HEK293 (cell line): Measurements from ENCODE around the gene CA5A.
"Not testable (repeated sequence)": the region's sequence is repeated elsewhere in the genome, so short reads cannot be mapped to it uniquely, and the experiment has no call there.

Source experiments
- CTCF ChIA-PET: fragments of 350-600 bp; formaldehyde crosslinking; extraction: SDS; loops from one replicate; lab custom pipeline; 2021; ENCODE audit warnings: antibody characterized with exemption; lab: Yijun Ruan, JAX
- POLR2A ChIA-PET: fragments of 300-600 bp; formaldehyde crosslinking; extraction: SDS; loops from one replicate; lab custom pipeline; 2020; ENCODE audit warnings: antibody characterized with exemption, inconsistent platforms; lab: Yijun Ruan, JAX
- H3K27ac ChIP-seq: fragments of 200-500 bp; sonication (Bioruptor generic); 2 replicates; pipeline ENCODE4 v1.5.1; 2014; ENCODE audit warnings: low read depth, low read length, control low read depth, inconsistent platforms; ENCODE audit errors: extremely low read depth
- H3K36me3 ChIP-seq, 2 experiments: fragments of 200-500 bp in 1 of 2; sonication (Bioruptor generic) in 1 of 2; 1 replicate in 1 of 2; 2 replicates in 1 of 2; pipeline ENCODE4 v1.5.1; 2014 to 2017; ENCODE audit warnings: inconsistent platforms in 2 of 2, low read length in 2 of 2; ENCODE audit not compliant: control insufficient read depth in 2 of 2, insufficient read depth in 1 of 2
- H3K4me1 ChIP-seq: fragments of 200-500 bp; sonication (Bioruptor generic); 2 replicates; pipeline ENCODE4 v1.5.1; 2014; ENCODE audit warnings: mild to moderate bottlenecking, low read length, inconsistent platforms; ENCODE audit not compliant: control insufficient read depth, insufficient read depth
- H3K4me3 ChIP-seq: 2 replicates; pipeline ENCODE4 v1.5.1; 2011; ENCODE audit warnings: low read depth, mild to moderate bottlenecking, control low read depth, low read length, moderate library complexity
- H3K9me3 ChIP-seq: fragments of 200-500 bp; sonication (Bioruptor generic); 2 replicates; pipeline ENCODE4 v1.5.1; 2014; ENCODE audit warnings: low read depth, low read length, inconsistent platforms; ENCODE audit not compliant: control insufficient read depth, insufficient read depth
- GLIS1 ChIP-seq: fragments of 450-650 bp; formaldehyde crosslinking; IDR thresholded peaks from 2 replicates; pipeline ENCODE4 v1.5.1; 2016; ENCODE audit warnings: missing biosample characterization, missing genetic modification characterization
- SP7 ChIP-seq: fragments of 450-650 bp; formaldehyde crosslinking; IDR thresholded peaks from 2 replicates; pipeline ENCODE4 v1.5.1; 2016; ENCODE audit warnings: missing biosample characterization, missing genetic modification characterization
- ZBTB48 ChIP-seq: fragments of 450-650 bp; formaldehyde crosslinking; IDR thresholded peaks from 2 replicates; pipeline ENCODE4 v1.5.1; 2016; ENCODE audit warnings: missing biosample characterization, missing genetic modification characterization
- ZFHX2 ChIP-seq: fragments of 450-650 bp; formaldehyde crosslinking; conservative IDR thresholded peaks from 2 replicates; pipeline ENCODE4 v1.5.1; 2016; ENCODE audit warnings: missing biosample characterization, missing genetic modification characterization
- ZNF341 ChIP-seq: fragments of 450-650 bp; formaldehyde crosslinking; IDR thresholded peaks from 2 replicates; pipeline ENCODE4; 2016; ENCODE audit warnings: low read depth, missing biosample characterization, missing genetic modification characterization
- TF ChIP-seq, protein P1 (sequence below): fragments of 450-650 bp; formaldehyde crosslinking; optimal IDR thresholded peaks from 2 replicates; pipeline ENCODE3; 2016; ENCODE audit warnings: missing biosample characterization, mild to moderate bottlenecking, missing genetic modification characterization
- TF ChIP-seq, protein P2 (sequence below): fragments of 450-650 bp; formaldehyde crosslinking; IDR thresholded peaks from 2 replicates; pipeline ENCODE4 v1.5.1; 2016; ENCODE audit warnings: missing biosample characterization, missing genetic modification characterization
- TF ChIP-seq, protein P3 (sequence below): fragments of 450-650 bp; formaldehyde crosslinking; IDR thresholded peaks from 2 replicates; pipeline ENCODE4 v1.5.1; 2016; ENCODE audit warnings: missing biosample characterization, missing genetic modification characterization

CA5A gene

DNA sequence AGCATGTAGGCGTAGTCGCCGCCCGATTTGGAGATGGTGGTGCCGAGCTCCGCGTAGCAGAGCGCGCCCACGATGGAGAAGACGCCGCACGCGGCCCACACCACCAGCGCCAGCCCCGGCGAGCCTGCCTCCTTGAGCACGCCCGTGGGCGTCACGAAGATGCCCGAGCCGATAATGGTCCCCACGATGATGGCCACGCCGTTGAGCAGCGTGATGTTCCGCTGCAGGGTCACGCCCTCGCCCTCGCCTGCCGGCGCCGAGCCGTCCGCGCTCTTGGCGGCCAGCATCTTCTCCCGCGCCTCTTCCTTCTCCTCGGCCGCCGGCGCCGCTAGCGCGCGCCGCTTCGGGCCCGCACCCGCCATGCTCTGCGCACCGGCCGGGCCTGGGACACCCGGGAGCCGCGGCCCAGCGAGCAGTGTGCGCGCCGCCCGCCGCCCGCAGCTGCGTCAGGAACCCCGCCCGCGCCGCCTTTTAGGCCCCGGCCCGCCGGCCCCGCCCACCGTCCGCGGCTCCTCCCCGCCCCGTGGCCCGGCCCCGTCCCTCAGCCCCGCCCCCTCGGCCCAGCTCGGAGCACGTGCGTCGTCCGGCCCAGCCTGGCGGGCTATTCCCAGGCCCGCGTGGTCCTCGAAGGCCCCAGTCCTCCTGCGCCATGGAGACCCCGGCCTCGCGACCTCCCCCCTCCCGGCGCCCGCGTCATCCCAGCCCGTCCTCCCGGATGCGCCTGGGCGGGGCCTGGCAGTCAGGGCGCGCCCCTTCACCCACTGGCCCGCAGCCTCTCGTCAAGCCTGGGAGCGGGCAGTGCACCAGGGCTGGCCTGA, 67.1 kb downstream of the CA5A start, which contains the start of gene SLC7A5:
Gene SLC7A5 (minus strand): TSS at position 447 of the 818 bp plus-strand sequence. CDS start 85 bp downstream, at position 362.
- not testable (repeated sequence) for H3K36me3 ChIP-seq, H3K9me3 ChIP-seq, H3K4me1 ChIP-seq
- Histone ChIP-seq H3K4me3 (peak within 1 kb of the TSS; percentile 51), H3K27ac (peak within 1 kb of the TSS; percentile 7; the same call in 1 of the 2 replicates)
- TF ChIP-seq, protein P1, sequence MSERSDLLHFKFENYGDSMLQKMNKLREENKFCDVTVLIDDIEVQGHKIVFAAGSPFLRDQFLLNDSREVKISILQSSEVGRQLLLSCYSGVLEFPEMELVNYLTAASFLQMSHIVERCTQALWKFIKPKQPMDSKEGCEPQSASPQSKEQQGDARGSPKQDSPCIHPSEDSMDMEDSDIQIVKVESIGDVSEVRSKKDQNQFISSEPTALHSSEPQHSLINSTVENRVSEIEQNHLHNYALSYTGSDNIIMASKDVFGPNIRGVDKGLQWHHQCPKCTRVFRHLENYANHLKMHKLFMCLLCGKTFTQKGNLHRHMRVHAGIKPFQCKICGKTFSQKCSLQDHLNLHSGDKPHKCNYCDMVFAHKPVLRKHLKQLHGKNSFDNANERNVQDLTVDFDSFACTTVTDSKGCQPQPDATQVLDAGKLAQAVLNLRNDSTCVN (tag by site-specific recombination), result peak; percentile 77
- TF ChIP-seq, protein P2, sequence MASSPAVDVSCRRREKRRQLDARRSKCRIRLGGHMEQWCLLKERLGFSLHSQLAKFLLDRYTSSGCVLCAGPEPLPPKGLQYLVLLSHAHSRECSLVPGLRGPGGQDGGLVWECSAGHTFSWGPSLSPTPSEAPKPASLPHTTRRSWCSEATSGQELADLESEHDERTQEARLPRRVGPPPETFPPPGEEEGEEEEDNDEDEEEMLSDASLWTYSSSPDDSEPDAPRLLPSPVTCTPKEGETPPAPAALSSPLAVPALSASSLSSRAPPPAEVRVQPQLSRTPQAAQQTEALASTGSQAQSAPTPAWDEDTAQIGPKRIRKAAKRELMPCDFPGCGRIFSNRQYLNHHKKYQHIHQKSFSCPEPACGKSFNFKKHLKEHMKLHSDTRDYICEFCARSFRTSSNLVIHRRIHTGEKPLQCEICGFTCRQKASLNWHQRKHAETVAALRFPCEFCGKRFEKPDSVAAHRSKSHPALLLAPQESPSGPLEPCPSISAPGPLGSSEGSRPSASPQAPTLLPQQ (tag by site-specific recombination), result peak; percentile 81
- peak; percentile 61; the same call in 1 of the 2 replicates for TF ChIP-seq ZFHX2 (tag by site-specific recombination)
- CTCF ChIA-PET, result interaction anchor here (0.5 to 5.8 kb wide), 4 partner anchors 19 to 444 kb away, joined by 3 to 173 read pairs (median 62); no protein-coding TSS in a partner anchor
- POLR2A ChIA-PET, result interaction anchor here (0.6 to 4.2 kb wide), 11 partner anchors 8 to 485 kb away, joined by 3 to 55 read pairs (median 4); partner anchors contain the start of genes FBXO31 and KLHDC4

DNA sequence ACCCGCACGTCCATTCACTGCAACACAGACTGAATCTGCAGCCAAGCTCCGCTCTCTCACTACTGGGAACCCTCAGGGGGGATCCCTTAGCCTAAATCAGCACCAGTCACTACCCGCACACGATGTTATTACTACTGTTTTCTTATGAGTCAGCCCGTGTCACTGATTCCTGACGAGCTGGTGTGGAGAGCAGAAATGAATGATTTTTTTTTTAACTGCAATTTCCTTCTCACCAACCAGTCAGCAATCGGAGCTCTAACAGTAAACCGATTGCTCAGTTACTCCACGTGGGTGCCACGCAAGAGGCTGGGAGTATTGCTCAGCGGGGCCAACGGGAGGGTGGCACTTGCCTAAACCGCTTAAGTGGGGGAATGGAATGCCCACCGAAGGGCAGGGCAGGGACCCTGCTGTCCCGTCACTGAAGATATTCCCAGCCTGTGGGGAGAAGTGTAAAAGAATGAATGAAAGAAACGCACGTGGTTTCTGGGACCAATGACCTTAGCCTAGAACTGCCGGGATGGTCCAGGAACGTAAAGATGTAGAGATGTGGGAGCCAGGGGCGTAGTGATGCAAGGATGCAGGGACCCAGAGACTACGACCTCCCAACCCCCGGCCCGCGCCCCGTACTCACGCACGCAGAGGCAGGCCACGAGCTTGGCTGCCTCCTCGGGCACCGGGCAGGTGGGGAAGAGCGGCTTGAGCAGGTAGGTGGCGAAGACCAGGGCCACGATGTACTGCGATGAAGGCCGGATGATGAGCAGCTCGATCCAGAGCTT, 67.9 kb downstream of the CA5A start:
- not testable (repeated sequence) for H3K4me1 ChIP-seq, H3K9me3 ChIP-seq, H3K36me3 ChIP-seq
- TF ChIP-seq SP7 (tag by site-specific recombination) (0 out of 2 replicates have a peak, but pooled peaks have one; percentile 27), ZNF341 (tag by site-specific recombination) (0 out of 2 replicates have a peak, but pooled peaks have one; percentile 11), GLIS1 (tag by site-specific recombination) (peak; percentile 43), ZBTB48 (0 out of 2 replicates have a peak, but pooled peaks have one; percentile 25)
- TF ChIP-seq, protein P3, sequence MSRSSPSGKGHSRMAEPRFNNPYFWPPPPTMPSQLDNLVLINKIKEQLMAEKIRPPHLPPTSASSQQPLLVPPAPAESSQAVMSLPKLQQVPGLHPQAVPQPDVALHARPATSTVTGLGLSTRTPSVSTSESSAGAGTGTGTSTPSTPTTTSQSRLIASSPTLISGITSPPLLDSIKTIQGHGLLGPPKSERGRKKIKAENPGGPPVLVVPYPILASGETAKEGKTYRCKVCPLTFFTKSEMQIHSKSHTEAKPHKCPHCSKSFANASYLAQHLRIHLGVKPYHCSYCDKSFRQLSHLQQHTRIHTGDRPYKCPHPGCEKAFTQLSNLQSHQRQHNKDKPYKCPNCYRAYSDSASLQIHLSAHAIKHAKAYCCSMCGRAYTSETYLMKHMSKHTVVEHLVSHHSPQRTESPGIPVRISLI (tag by site-specific recombination), result 0 out of 2 replicates have a peak, but pooled peaks have one; percentile 14
- Histone ChIP-seq H3K4me3 (peak overlapping the region; percentile 51), H3K27ac (peak overlapping the region; percentile 7; the same call in 1 of the 2 replicates)
- POLR2A ChIA-PET, result interaction anchor here (0.7 to 1.8 kb wide), 12 partner anchors 12 to 484 kb away, joined by 3 to 13 read pairs (median 4); partner anchors contain the start of genes FBXO31 and KLHDC4
- CTCF ChIA-PET, result interaction anchor here (0.5 to 5.8 kb wide), 7 partner anchors 18 to 261 kb away, joined by 3 to 173 read pairs (median 4); no protein-coding TSS in a partner anchor

DNA sequence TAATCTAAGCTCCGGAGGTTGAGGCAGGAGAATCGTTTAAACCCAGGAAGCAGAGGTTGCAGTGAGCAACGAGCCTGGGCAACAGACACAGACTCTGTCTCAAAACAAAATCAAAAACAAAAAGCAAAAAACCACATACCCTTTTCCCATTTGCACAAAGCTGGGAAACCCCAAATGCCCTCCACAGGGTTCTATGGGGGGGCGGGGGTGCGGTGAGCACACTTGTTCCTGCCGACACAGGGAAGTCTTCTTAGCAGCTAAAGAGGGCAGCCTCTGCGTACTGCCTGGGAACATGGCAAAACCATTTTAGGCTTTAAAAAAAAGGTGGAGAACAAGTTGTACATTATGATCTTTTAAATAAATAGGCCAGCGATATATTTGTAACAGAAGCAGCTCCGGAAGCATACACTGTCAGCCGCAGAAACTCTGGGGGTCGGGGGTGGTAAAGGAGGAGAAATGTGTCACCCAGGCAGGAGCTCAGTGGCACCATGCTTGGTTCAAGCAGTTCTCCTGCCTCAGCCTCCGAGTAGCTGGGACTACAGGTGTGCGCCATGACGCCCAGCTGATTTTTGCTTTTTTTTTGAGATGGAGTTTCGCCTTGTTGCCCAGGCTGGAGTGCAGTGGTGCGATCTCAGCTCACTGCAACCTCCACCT, 70.3 kb downstream of the CA5A start:
- H3K36me3 ChIP-seq, H3K4me1 ChIP-seq, H3K4me3 ChIP-seq, H3K27ac ChIP-seq, H3K9me3 ChIP-seq: not testable (repeated sequence)
- POLR2A ChIA-PET, result interaction anchor here (1.0 to 1.1 kb wide), 2 partner anchors 10 to 14 kb away, joined by 3 to 6 read pairs; no protein-coding TSS in a partner anchor
- CTCF ChIA-PET, result interaction anchor here (0.7 to 3.8 kb wide), 3 partner anchors 16 to 87 kb away, joined by 4 to 24 read pairs (median 6); no protein-coding TSS in a partner anchor
